Measurements from ENCODE around the gene DEFB115.
"Not testable (repeated sequence)": the region's sequence is repeated elsewhere in the genome, so short reads cannot be mapped to it uniquely, and the experiment has no call there.

The DEFB115 gene

GRCh38 chr20:31257364-31257763 lies at the start of gene DEFB115:
Gene DEFB115, plus strand, starts transcription at chr20:31257664. Its CDS starts 0 bp downstream, at chr20:31257664.
- DNase-seq = no peak

- DNase-seq = no peak
Measured at GRCh38 chr20:31236953-31237352, 20.5 kb upstream of the DEFB115 start.

GRCh38 chr20:31237763-31238162 lies 19.7 kb upstream of the DEFB115 start:
- no peak for DNase-seq

GRCh38 chr20:31239139-31239538 lies 18.3 kb upstream of the DEFB115 start:
- no peak for DNase-seq

- DNase-seq = no peak
Measured at GRCh38 chr20:31256959-31257358, 505 bp upstream of the DEFB115 start.

- DNase-seq = no peak
Measured at GRCh38 chr20:31260326-31260932, 3.0 kb downstream of the DEFB115 start.

GRCh38 chr20:31274441-31274840 lies 17.0 kb downstream of the DEFB115 start:
- DNase-seq = no peak

- DNase-seq = no peak
Measured at GRCh38 chr20:31278178-31278577, 20.7 kb downstream of the DEFB115 start.

- DNase-seq = not testable (repeated sequence)
Measured at GRCh38 chr20:31284964-31285363, 27.5 kb downstream of the DEFB115 start.

- DNase-seq = no peak
Measured at GRCh38 chr20:31308535-31309162, 51.2 kb downstream of the DEFB115 start, which contains the start of gene DEFB116. Gene DEFB116, minus strand, starts transcription at chr20:31308585. Its CDS starts 0 bp downstream, at chr20:31308585.
